Mesendoderm (in vitro differentiated cells): ENCODE results near the gene NQO2.

ENCODE experiments used
- DNase-seq: peaks from one replicate; pipeline ENCODE4 v3.0.0; 2013
- H2AK5ac ChIP-seq: 2 replicates; pipeline ENCODE4 v1.6.1; 2013; ENCODE audit warnings: low read length, inconsistent platforms
- H2BK120ac ChIP-seq: 2 replicates; pipeline ENCODE4 v1.6.1; 2013; ENCODE audit warnings: low read depth, mild to moderate bottlenecking, low read length, moderate library complexity, mixed read lengths
- H2BK15ac ChIP-seq: replicated peaks from 2 replicates; pipeline ENCODE4 v1.6.1; 2013; ENCODE audit warnings: low read depth, mild to moderate bottlenecking, moderate library complexity
- H2BK5ac ChIP-seq: 2 replicates; pipeline ENCODE4 v1.6.1; 2013; ENCODE audit warnings: low read length, inconsistent platforms
- H3K18ac ChIP-seq: 2 replicates; pipeline ENCODE4 v1.6.1; 2013; ENCODE audit warnings: mild to moderate bottlenecking, low read length, mixed read lengths
- H3K23ac ChIP-seq: one replicate; pipeline ENCODE4 v1.6.1; 2013; ENCODE audit warnings: low read length
- H3K27ac ChIP-seq: 2 replicates; pipeline ENCODE4 v1.5.1; 2013; ENCODE audit warnings: low read depth, mild to moderate bottlenecking, inconsistent platforms, low read length, moderate library complexity
- H3K27me3 ChIP-seq: 2 replicates; pipeline ENCODE4 v1.6.1; 2013; ENCODE audit warnings: low read length, control low read depth, mild to moderate bottlenecking, inconsistent platforms; ENCODE audit not compliant: insufficient read depth, poor library complexity
- H3K36me3 ChIP-seq: 2 replicates; pipeline ENCODE4 v1.6.1; 2013; ENCODE audit warnings: low read length, inconsistent platforms; ENCODE audit not compliant: control insufficient read depth, insufficient read depth
- H3K4ac ChIP-seq: one replicate; pipeline ENCODE4 v1.6.1; 2013; ENCODE audit warnings: low read depth, mild to moderate bottlenecking, low read length, moderate library complexity
- H3K4me1 ChIP-seq: 2 replicates; pipeline ENCODE4 v1.6.1; 2013; ENCODE audit warnings: low read depth, low read length, inconsistent platforms; ENCODE audit not compliant: control insufficient read depth
- H3K4me2 ChIP-seq: 2 replicates; pipeline ENCODE4 v1.6.1; 2013; ENCODE audit warnings: low read length
- H3K4me3 ChIP-seq: 2 replicates; pipeline ENCODE4 v1.5.1; 2013; ENCODE audit warnings: mild to moderate bottlenecking, low read length
- H3K56ac ChIP-seq: one replicate; pipeline ENCODE4 v1.6.1; 2013; ENCODE audit warnings: low read length
- H3K79me1 ChIP-seq: 2 replicates; pipeline ENCODE4 v1.6.1; 2013; ENCODE audit warnings: low read length, inconsistent platforms
- H3K79me2 ChIP-seq: 2 replicates; pipeline ENCODE4 v1.6.1; 2013; ENCODE audit warnings: mild to moderate bottlenecking, low read length; ENCODE audit not compliant: control insufficient read depth, insufficient read depth
- H3K9ac ChIP-seq: 2 replicates; pipeline ENCODE4 v1.6.1; 2013; ENCODE audit warnings: low read length, inconsistent platforms
- H4K5ac ChIP-seq: one replicate; pipeline ENCODE4 v1.6.1; 2013; ENCODE audit warnings: low read length
- H4K8ac ChIP-seq: one replicate; pipeline ENCODE4 v1.6.1; 2013; ENCODE audit warnings: low read depth, mild to moderate bottlenecking, control low read depth, low read length, moderate library complexity
- WGBS: extraction: QIAGEN DNeasy Blood & Tissue Kit; methylation state at CpG from one replicate; pipeline ENCODE4 v1.1.7; 2013; ENCODE audit warnings: low lambda C conversion rate, missing lambda C conversion rate; ENCODE audit not compliant: insufficient coverage; ENCODE audit errors: extremely low coverage; 5-methylcytosine and 5-hydroxymethylcytosine counted together

Gene NQO2

GRCh38 chr6:2960935-2961334 lies 38.8 kb upstream of the NQO2 start:
- Histone ChIP-seq H3K27ac (no peak overlapping the region), H3K9ac (no peak overlapping the region)

GRCh38 chr6:2961506-2961905 lies 38.2 kb upstream of the NQO2 start:
- Histone ChIP-seq H3K9ac (no peak overlapping the region), H3K36me3 (no peaks in the 10 kb centered on the region), H3K4me1 (no peaks in the 10 kb centered on the region), H3K27me3 (no peaks in the 10 kb centered on the region), H2BK120ac (no peak overlapping the region), H3K79me2 (no peaks in the 10 kb centered on the region), H4K8ac (no peak overlapping the region), H2AK5ac (no peak overlapping the region), H3K4ac (no peak overlapping the region), H3K4me3 (no peak overlapping the region), H3K27ac (no peak overlapping the region), H3K79me1 (peaks cover 2% of the 10 kb centered on the region), H2BK15ac (no peak overlapping the region), H3K56ac (no peak overlapping the region), H4K5ac (no peak overlapping the region), H3K23ac (no peak overlapping the region), H2BK5ac (no peak overlapping the region), H3K18ac (no peak overlapping the region), H3K4me2 (no peak overlapping the region)
- WGBS, result no CpG with 5 or more reads among the region's 7 CpGs
- DNase-seq, result no peak

More at GRCh38 chr6:2960935-2961334, 38.8 kb upstream of the NQO2 start:
- H4K8ac ChIP-seq, result no peak overlapping the region
- no peak overlapping the region for H4K5ac ChIP-seq
- no peak overlapping the region for H2AK5ac ChIP-seq
- no peaks in the 10 kb centered on the region for H3K27me3 ChIP-seq
- H3K18ac ChIP-seq, result no peak overlapping the region
- no peak overlapping the region for H2BK120ac ChIP-seq
- H3K4me3 ChIP-seq, result no peak overlapping the region
- H3K36me3 ChIP-seq, result no peaks in the 10 kb centered on the region
- no peaks in the 10 kb centered on the region for H3K79me2 ChIP-seq
- H2BK5ac ChIP-seq, result no peak overlapping the region
- no peak overlapping the region for H2BK15ac ChIP-seq
- no peak for DNase-seq
- no peak overlapping the region for H3K4ac ChIP-seq
- WGBS, result no CpG with 5 or more reads among the region's 4 CpGs
- H3K4me2 ChIP-seq, result no peak overlapping the region
- H3K4me1 ChIP-seq, result no peaks in the 10 kb centered on the region
- H3K23ac ChIP-seq, result no peak overlapping the region
- H3K79me1 ChIP-seq, result peaks cover 2% of the 10 kb centered on the region
- H3K56ac ChIP-seq, result no peak overlapping the region

- WGBS, result no CpG with 5 or more reads among the region's 9 CpGs
- no peak overlapping the region for H2BK120ac ChIP-seq
Measured at GRCh38 chr6:2962004-2962403, 37.7 kb upstream of the NQO2 start.

GRCh38 chr6:2962636-2963035 lies 37.1 kb upstream of the NQO2 start:
- Histone ChIP-seq H3K36me3 (no peaks in the 10 kb centered on the region), H3K4me3 (no peak overlapping the region), H3K18ac (no peak overlapping the region), H3K4me2 (no peak overlapping the region), H3K27me3 (no peaks in the 10 kb centered on the region), H3K79me1 (peaks cover 2% of the 10 kb centered on the region), H2AK5ac (no peak overlapping the region), H3K23ac (no peak overlapping the region), H3K27ac (no peak overlapping the region), H4K8ac (no peak overlapping the region), H3K9ac (no peak overlapping the region), H2BK15ac (no peak overlapping the region), H4K5ac (no peak overlapping the region), H3K4ac (no peak overlapping the region), H3K79me2 (no peaks in the 10 kb centered on the region), H2BK5ac (no peak overlapping the region), H3K4me1 (no peaks in the 10 kb centered on the region), H2BK120ac (no peak overlapping the region), H3K56ac (no peak overlapping the region)
- no peak for DNase-seq
- WGBS, result no CpG with 5 or more reads among the region's 3 CpGs

More at GRCh38 chr6:2962004-2962403, 37.7 kb upstream of the NQO2 start:
- no peak overlapping the region for H3K18ac ChIP-seq
- no peak overlapping the region for H2BK15ac ChIP-seq
- no peak overlapping the region for H3K23ac ChIP-seq
- no peak overlapping the region for H3K4me3 ChIP-seq
- H4K5ac ChIP-seq, result no peak overlapping the region
- no peaks in the 10 kb centered on the region for H3K36me3 ChIP-seq
- H3K4ac ChIP-seq, result no peak overlapping the region
- H3K27me3 ChIP-seq, result no peaks in the 10 kb centered on the region
- H2BK5ac ChIP-seq, result no peak overlapping the region
- no peak overlapping the region for H2AK5ac ChIP-seq
- H3K79me2 ChIP-seq, result no peaks in the 10 kb centered on the region
- H3K9ac ChIP-seq, result no peak overlapping the region
- H3K4me1 ChIP-seq, result no peaks in the 10 kb centered on the region
- no peak overlapping the region for H3K56ac ChIP-seq
- no peak overlapping the region for H3K27ac ChIP-seq
- H3K79me1 ChIP-seq, result peaks cover 2% of the 10 kb centered on the region
- DNase-seq, result no peak
- H4K8ac ChIP-seq, result no peak overlapping the region
- no peak overlapping the region for H3K4me2 ChIP-seq

DNA sequence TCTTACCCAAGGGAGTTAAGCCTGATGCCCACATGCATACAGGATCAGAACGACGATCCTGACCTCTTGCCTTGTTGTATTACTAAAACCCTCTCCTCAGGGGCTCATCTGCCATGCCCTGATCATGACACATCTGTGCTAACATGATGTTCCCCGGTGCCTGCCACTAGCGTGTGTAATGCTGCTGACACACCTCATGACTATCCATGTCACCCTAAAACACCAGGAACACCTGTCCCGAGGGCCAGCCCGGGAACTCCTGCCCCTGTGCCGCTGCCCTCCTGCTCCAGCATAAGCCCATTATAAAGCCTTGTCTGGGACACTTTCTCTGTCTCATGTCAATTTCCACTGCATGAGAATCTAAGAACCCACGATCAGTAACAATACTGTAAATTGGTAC lies 35.9 kb upstream of the NQO2 start:
- no peak overlapping the region for H2BK15ac ChIP-seq
- no peak overlapping the region for H3K27ac ChIP-seq
- no peak overlapping the region for H3K9ac ChIP-seq
- no peak overlapping the region for H2BK5ac ChIP-seq
- H3K18ac ChIP-seq, result no peak overlapping the region
- no peak for DNase-seq
- no peaks in the 10 kb centered on the region for H3K79me2 ChIP-seq
- H4K8ac ChIP-seq, result no peak overlapping the region
- no peak overlapping the region for H3K4me2 ChIP-seq
- H3K4me3 ChIP-seq, result no peak overlapping the region
- no peak overlapping the region for H3K56ac ChIP-seq
- peaks cover 2% of the 10 kb centered on the region for H3K79me1 ChIP-seq
- H2BK120ac ChIP-seq, result no peak overlapping the region
- H3K4ac ChIP-seq, result no peak overlapping the region
- WGBS, result no CpG with 5 or more reads among the region's 8 CpGs
- H3K27me3 ChIP-seq, result no peaks in the 10 kb centered on the region
- no peak overlapping the region for H4K5ac ChIP-seq
- no peak overlapping the region for H2AK5ac ChIP-seq
- no peaks in the 10 kb centered on the region for H3K4me1 ChIP-seq
- no peak overlapping the region for H3K23ac ChIP-seq
- H3K36me3 ChIP-seq, result no peaks in the 10 kb centered on the region

DNA sequence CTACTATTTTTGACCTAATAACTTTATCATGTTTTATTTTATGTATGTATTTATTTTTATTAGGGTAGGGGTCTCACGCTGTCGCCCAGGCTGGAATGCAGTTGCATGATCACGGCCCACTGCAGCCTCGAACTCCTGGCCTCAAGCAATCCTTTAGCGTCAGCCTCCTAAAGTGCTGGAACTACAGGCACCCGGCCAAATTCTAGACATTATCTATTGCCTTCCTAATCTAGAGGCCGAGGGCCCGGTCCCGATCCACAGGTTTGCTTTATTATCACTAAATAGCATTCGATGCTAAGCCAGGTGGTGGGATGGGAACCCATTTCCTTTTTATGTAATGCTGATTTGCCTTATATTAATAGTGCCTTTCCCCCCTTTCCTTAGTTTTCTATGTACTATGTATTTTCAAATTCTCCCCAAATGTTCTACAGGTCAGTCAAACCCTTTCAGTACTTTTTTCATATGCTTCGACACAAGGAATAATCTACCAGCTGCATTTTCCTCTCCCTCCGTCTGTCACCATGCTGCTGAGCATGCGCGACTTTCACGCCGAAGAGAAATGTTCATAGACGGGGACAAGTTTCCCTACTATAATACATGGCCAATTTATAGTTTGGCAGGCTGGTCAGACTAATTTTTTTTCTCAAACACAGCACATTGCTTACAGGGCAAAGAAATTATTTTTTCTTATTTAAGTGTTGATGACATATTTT lies 34.7 kb upstream of the NQO2 start:
- no CpG with 5 or more reads among the region's 17 CpGs for WGBS
- Histone ChIP-seq H3K27me3 (no peaks in the 10 kb centered on the region), H3K9ac (no peak overlapping the region)

More for the DNA sequence above, 34.7 kb upstream of the NQO2 start:
- H2BK15ac ChIP-seq, result no peak overlapping the region
- no peak overlapping the region for H3K4me3 ChIP-seq
- no peak for DNase-seq
- no peaks in the 10 kb centered on the region for H3K79me2 ChIP-seq
- H2AK5ac ChIP-seq, result no peak overlapping the region
- no peak overlapping the region for H3K4me2 ChIP-seq
- H3K36me3 ChIP-seq, result no peaks in the 10 kb centered on the region
- H2BK120ac ChIP-seq, result no peak overlapping the region
- H4K8ac ChIP-seq, result no peak overlapping the region
- H4K5ac ChIP-seq, result no peak overlapping the region
- no peak overlapping the region for H3K56ac ChIP-seq
- H3K79me1 ChIP-seq, result peaks cover 2% of the 10 kb centered on the region
- H2BK5ac ChIP-seq, result no peak overlapping the region
- H3K4ac ChIP-seq, result no peak overlapping the region
- no peak overlapping the region for H3K18ac ChIP-seq
- no peak overlapping the region for H3K27ac ChIP-seq
- no peak overlapping the region for H3K23ac ChIP-seq
- H3K4me1 ChIP-seq, result no peaks in the 10 kb centered on the region
